GM21423 (cell line): ENCODE measurements around the gene TSEN54.
"Not testable (repeated sequence)": the region's sequence is repeated elsewhere in the genome, so short reads cannot be mapped to it uniquely, and the experiment has no call there.

Experiments
- ATAC-seq: cut with Tn5 transposase; IDR thresholded peaks from one replicate; pipeline ENCODE4 v1.9.1; 2021; ENCODE audit warnings: mild to moderate bottlenecking, moderate library complexity; ENCODE audit not compliant: unreplicated experiment

TSEN54 gene

GRCh38 chr17:75516619-75517296 lies 430 bp downstream of the TSEN54 start:
- peak; percentile 14 for ATAC-seq

GRCh38 chr17:75517297-75517865 lies 1.1 kb downstream of the TSEN54 start:
- ATAC-seq, result no peak

GRCh38 chr17:75518201-75518600 lies 1.9 kb downstream of the TSEN54 start:
- no peak for ATAC-seq

DNA sequence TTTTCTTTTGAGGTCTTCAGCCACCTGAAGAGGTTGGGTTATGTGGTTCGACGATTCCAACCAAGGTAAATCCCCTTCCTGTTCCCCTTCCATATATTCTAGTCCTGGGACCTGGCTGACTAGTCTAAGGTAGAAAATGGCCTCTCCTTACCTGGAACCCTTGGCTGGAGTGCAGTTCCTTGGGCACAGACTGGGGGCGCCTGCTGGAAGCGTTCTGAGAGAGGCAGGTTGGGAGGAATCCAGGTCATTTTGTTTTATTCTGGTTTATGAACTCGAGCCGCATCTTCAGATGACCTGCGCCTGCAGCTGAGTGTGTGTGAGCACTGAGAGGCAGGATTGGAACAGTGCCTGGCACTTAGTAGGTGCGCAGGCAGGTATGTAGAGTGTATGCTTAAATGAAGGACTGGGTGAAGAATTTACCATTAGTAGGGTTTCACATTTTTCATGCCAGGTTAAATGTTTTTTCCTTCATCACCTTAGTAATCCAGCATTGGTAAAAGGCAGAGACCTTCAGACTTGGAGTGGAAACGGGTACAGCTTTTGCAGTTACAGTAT lies 2.7 kb downstream of the TSEN54 start:
- ATAC-seq, result no peak

GRCh38 chr17:75520413-75520812 lies 4.1 kb downstream of the TSEN54 start:
- not testable (repeated sequence) for ATAC-seq

DNA sequence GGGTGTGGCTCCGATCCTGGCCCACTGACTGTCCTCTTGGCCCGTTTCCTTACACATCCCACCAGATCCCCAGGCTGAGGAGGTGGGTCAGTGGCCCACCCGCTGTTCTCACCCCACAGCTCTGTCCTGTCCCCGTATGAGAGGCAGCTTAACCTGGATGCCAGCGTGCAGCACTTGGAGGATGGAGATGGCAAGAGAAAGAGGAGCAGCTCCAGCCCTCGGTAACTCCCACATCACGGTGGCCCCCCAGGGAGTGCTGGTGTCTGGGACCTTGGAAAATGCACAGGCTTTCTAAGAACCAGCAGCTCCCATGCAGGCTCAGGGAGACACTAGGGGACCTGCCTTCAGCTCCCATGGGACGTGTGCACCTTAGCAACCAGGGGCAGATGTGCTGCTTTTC lies 5.0 kb downstream of the TSEN54 start:
- no peak for ATAC-seq

DNA sequence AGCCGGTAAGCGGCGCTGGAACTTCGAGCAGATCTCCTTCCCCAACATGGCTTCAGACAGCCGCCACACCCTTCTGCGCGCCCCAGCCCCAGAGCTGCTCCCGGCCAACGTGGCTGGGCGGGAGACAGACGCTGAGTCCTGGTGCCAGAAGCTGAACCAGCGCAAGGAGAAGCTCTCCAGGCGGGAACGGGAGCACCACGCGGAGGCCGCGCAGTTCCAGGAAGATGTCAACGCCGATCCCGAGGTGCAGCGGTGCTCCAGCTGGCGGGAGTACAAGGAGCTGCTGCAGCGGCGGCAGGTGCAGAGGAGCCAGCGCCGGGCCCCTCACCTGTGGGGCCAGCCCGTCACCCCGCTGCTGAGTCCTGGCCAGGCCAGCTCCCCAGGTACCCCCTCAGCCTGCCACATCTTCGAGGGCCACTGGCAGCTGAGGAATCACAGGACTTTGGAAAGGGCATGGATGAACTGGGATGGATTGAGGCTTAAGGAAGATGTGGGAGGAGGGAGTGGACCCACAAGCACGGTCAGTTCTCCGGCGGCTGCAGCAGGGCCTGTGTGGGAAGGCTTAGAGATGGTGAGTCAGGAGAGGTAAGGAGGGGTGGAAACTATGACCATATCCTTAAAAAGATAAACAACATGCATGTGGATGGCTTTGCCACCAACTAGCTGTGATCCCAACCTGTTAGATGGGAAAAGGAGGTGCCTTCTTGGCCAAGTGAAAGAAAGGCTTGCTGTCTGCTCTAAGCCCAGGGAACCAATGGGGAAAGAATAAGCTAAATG lies 5.8 kb downstream of the TSEN54 start:
- ATAC-seq, result no peak

- ATAC-seq, result no peak
Observed at GRCh38 chr17:75523647-75524046, 7.3 kb downstream of the TSEN54 start.

DNA sequence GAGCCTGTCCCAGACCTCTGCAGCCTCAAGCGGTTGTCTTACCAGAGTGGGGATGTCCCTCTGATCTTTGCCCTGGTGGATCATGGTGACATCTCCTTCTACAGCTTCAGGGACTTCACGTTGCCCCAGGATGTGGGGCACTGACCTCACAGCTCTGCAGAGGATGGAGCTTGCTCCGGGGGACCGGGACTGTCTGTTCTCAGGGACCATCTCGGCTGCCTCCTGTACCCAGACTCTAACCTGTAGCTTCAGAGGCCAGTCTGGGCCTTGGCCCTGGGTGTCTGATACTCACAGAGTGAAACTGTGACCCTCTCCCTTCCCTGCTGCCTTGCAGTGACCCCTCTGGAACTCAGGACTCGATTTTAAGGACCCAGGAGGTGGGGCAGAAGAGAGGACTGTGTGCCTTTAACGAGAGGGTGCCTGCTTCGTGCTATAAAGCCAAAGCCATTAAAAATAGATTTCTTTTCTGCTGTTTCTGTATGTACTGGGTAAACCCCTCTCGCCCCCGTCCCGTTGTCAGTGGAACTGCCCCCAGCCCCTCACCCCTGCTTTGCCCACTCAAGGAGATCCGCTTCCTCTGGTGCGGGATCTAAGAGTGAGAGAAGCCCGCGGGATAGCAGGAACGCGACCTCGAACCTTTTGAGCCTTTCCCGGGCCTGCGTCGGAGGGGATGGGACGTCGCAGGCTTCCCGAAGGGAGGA lies 8.1 kb downstream of the TSEN54 start:
- ATAC-seq, result no peak

GRCh38 chr17:75524970-75525805 lies 8.9 kb downstream of the TSEN54 start, which contains the start of gene LLGL2:
TSS of gene LLGL2 (plus strand) at chr17:75525697. CDS start at chr17:75543427, 17,730 bp downstream.
- peak; percentile 79 for ATAC-seq

GRCh38 chr17:75525806-75526554 lies 9.7 kb downstream of the TSEN54 start:
- no peak for ATAC-seq

DNA sequence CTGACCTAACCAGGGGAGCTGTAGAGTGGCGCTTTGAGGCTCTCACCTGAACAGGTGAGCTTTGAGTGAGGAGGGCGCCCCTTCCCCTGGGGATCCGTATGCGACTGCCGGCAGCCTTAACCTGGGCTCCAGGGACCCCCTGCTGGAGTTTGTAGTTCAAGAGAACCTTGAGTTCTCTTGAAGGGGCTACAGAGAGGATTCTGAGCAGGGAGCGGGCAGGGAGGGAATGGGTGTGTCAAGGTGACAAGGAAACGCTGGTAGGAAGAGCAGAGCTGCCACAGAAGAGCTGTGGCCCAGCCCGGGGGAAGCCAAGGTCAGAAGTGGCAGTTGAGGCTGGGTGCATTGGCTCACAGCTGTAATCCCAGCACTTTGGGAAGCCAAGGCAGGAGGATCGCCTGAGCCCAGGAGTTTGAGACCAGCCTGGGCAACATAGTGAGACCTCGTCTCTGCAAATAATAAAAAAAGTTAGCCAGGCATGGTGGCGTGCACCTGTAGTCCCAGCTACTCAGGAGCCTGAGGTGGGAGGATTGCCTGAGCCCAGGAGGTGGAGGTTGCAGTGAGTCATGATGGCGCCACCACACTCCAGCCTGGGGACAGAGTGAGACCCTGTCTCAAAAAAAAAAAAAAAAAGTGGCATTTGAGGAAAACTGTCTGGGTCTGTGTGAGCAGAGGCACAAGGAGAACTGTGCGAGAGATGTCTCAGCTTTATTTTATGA lies 10.4 kb downstream of the TSEN54 start:
- no peak for ATAC-seq

DNA sequence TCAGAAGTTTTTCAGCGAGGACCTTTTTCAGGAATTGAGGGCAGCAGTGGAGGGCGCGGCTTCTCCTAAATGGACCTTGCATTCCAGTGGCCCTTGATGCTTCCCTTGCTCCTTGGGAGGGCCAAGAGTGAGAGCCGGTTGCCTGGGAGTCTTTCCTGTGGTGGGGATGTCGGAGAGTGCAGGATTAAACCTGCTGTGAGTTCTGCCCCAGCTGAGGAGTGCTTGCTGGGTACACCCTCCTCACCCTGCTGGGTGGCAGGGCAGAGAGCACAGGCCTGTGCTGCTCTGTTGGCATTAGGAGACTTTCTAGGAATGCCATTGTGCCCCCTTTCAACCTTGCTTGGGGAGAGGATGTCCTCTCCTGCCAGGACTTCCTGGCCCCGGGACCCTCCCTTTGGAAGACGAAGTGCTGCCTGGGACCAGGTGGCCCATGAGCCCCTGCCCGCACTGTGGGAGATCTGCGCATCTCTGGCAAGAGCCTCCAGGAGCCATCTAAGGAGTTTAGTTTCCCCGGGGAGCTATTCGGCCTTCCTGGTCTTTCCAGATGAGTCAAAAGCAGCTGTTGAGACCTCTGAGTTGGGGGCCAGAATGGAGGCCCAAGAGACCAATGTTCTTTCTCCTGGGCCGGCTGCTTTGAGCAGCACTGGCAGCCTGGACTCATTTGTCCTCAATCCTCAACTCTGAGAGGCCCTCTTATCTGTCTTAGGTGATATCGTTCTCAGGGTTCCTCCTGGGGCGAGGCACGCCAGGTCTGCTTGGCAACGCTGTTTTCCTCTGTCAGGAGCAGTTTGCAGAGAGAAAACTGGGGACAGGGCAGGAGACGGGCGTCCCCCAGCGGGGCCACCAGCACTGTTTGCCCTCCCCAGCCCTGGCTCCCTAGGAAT lies 14.8 kb downstream of the TSEN54 start:
- no peak for ATAC-seq

DNA sequence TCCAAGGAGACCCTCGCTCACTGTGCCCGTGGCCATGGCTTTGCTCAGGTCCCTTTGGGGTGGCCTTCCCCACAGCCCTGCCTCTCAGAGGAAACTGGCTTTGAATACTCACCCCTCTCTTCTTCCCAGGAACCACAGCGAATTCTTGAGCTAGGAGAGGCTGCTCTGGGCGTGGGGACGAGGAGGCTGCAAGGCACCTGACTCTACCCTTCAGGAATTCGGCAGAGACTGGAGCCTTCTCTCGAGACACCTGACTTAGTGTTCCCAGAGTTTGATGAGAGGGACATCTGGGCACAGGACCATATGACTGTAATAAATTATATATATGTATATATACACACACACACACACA lies 15.4 kb downstream of the TSEN54 start:
- no peak for ATAC-seq

DNA sequence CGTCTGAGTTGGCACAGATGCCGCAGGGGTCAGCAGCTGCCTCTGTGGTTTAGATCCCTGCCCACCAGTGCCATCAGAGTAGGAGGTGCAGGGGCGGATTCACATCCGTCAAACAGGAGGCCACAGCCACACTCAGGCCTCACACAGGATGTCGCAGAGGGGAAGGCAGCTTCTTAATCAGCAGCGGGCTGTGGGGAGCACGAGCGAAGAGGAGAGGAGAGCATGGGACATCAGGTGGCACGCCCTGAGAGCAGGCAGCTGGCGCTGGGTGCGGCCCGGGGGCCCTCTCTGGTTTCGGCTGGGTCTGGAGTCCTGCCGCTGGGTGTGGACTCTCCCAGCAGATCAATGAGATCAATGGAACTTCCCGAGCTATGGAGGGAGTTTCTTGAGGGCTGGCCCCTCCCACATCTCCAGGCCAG lies 18.8 kb downstream of the TSEN54 start:
- no peak for ATAC-seq

DNA sequence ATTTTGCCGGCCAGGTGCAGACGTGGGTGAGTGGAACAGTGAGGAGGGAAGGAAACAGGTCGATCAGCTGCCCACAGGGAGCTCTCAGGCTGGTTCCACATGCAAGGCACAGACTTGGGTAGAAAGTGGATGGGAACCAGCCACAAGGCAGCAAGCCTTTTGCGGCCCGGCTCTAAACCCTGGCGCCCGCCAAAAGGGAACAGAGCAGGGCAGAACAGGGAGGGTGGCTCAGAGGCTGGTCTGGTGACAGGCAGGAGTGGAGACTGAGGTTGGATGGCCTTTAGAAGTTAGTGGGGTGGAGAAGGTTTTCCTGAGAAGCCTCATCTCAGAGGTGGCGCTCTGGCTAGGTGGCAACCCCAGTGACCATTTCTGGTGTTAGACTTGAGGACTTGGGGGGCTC lies 19.5 kb downstream of the TSEN54 start:
- no peak for ATAC-seq

- ATAC-seq, result no peak
Observed at GRCh38 chr17:75536366-75536765, 20.0 kb downstream of the TSEN54 start.
